ENCODE results near the gene AMER1.
A peak's percentile ranks its signal among the peaks of the same experiment; 100 is the strongest.

The AMER1 gene

DNA sequence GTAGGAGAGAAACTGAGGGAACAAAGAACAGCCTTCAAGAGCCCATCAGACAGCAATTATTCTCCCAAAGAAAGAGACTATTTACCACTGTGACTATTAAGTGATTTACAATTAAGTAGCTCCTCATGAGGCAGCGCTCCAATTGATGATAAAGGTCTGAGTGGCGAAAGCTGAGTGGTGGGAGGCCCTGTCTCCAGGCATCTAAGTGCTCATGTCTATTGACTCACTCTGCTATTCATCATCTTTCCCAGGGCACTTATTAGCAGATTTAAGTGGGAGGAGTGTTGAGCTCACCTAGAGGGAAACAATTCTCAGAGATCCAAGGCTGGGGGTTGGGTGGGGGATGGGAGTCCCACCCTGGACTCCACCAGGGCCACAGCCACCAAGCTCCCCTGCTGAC is 23.3 kb downstream of the AMER1 start:
- TF ChIP-seq, protein P1, sequence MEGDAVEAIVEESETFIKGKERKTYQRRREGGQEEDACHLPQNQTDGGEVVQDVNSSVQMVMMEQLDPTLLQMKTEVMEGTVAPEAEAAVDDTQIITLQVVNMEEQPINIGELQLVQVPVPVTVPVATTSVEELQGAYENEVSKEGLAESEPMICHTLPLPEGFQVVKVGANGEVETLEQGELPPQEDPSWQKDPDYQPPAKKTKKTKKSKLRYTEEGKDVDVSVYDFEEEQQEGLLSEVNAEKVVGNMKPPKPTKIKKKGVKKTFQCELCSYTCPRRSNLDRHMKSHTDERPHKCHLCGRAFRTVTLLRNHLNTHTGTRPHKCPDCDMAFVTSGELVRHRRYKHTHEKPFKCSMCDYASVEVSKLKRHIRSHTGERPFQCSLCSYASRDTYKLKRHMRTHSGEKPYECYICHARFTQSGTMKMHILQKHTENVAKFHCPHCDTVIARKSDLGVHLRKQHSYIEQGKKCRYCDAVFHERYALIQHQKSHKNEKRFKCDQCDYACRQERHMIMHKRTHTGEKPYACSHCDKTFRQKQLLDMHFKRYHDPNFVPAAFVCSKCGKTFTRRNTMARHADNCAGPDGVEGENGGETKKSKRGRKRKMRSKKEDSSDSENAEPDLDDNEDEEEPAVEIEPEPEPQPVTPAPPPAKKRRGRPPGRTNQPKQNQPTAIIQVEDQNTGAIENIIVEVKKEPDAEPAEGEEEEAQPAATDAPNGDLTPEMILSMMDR (IDR thresholded peaks at IDR 0.05; ENCODE audit: low read depth, low read length): no peak
- no peak for DNase-seq
- Histone ChIP-seq H3K4me3 (ENCODE audit: low read depth, low read length) (no peak overlapping the region), H3K27me3 (ENCODE audit: insufficient read depth, low read depth, severe bottlenecking) (no peaks in the 10 kb centered on the region), H3K27ac (no peak overlapping the region), H3K36me3 (no peaks in the 10 kb centered on the region), H3K9me3 (ENCODE audit: severe bottlenecking) (no peaks in the 10 kb centered on the region)

DNA sequence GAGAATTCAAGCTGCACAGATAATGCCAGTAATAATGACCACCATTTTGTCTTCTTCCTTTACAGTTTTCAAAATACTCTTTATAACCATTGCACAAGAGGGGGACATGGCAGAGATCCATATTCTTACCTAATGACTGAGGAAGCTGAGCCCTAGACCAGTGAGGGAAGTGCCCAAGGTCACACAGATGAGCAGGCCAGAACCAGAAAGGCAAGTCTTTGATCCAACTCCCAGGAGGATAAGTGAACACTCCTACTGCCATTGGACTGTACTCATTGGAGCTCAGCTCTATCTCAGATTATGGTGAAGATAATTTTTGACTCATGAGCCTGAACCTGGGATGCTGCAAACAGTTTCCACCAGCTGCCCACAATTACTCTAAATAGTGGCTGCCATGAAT is 28.6 kb downstream of the AMER1 start:
- no peaks in the 10 kb centered on the region for H3K36me3 ChIP-seq
- DNase-seq: no peak
- no peaks in the 10 kb centered on the region for H3K27me3 ChIP-seq (ENCODE audit: insufficient read depth, low read depth, severe bottlenecking)

DNA sequence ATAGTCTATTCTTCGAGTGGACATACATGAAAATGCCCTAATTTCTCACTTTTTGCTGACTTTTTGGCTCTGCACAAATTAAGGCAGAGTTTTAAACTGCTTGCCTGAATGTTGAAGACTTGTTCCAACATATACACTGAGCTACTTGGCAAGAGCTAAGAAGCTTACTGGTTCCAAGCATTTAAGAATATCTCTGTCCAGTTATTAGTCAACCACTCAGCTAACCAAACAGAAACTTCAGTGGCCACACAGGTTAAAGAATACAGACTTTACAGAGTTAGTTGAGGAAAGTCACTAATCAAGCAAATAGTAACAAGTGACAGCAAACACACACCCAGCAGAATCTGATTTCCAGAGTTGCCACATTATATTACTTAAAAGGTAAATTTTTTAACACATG is 35.5 kb downstream of the AMER1 start:
- TF ChIP-seq, protein P1 (IDR thresholded peaks at IDR 0.05; ENCODE audit: low read depth, low read length): no peak
- H3K27me3 ChIP-seq (ENCODE audit: insufficient read depth, low read depth, severe bottlenecking): peaks cover 4% of the 10 kb centered on the region
- H3K4me3 ChIP-seq (ENCODE audit: low read depth, low read length): no peak overlapping the region
- H3K27ac ChIP-seq: no peak overlapping the region
- no peaks in the 10 kb centered on the region for H3K36me3 ChIP-seq
- no peaks in the 10 kb centered on the region for H3K9me3 ChIP-seq (ENCODE audit: severe bottlenecking)
- DNase-seq: no peak

More for the DNA sequence above, 28.6 kb downstream of the AMER1 start:
- Histone ChIP-seq H3K27ac (no peak overlapping the region), H3K4me3 (ENCODE audit: low read depth, low read length) (no peak overlapping the region), H3K9me3 (ENCODE audit: severe bottlenecking) (no peaks in the 10 kb centered on the region)
- TF ChIP-seq, protein P1 (IDR thresholded peaks at IDR 0.05; ENCODE audit: low read depth, low read length): no peak

DNA sequence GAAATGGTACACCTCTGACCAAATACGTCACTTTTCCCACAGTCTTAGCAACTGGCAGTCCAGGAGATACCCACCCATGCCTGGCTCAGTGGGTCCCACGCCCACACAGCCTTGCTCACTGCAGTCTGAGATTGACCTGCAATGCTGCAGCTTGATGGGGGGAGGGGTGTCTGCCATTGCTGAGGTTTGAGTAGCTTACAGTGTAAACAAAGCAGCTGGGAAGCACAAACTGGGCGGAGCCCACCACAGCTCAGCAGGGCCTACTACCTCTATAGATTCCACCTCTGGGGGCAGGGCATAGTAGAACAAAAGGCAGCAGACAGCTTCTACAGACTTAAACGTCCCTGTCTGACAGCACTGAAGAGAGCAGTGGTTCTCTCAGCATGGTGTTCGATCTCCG is 52.7 kb downstream of the AMER1 start:
- H3K27me3 ChIP-seq (ENCODE audit: insufficient read depth, low read depth, severe bottlenecking): peaks cover 2% of the 10 kb centered on the region
- TF ChIP-seq, protein P1 (IDR thresholded peaks at IDR 0.05; ENCODE audit: low read depth, low read length): no peak
- H3K27ac ChIP-seq: no peak overlapping the region
- peak; percentile 11 for DNase-seq
- no peaks in the 10 kb centered on the region for H3K36me3 ChIP-seq
- no peak overlapping the region for H3K4me3 ChIP-seq (ENCODE audit: low read depth, low read length)
- no peaks in the 10 kb centered on the region for H3K9me3 ChIP-seq (ENCODE audit: severe bottlenecking)

DNA sequence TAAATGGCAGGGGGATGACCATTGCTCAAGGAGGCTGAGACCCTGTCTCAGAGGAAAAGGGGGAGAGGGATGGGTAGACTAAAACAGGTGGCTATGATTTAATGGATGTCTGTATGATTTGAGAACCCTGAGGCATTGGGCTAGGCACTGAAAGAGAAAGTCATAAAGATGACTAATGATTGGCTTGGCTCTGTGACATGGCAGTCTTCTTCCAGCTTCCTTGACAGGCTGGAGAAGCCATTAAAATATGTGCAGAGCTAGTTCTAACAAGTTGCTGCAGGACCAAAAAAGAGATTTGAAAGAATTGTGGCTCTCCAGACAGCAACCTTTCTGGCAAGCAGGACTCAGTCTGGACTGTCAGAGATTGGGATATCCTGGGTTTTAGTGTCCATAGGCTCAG is 53.6 kb downstream of the AMER1 start:
- DNase-seq: no peak
- H3K27me3 ChIP-seq (ENCODE audit: insufficient read depth, low read depth, severe bottlenecking): peaks cover 2% of the 10 kb centered on the region
- H3K27ac ChIP-seq: no peak overlapping the region
- H3K4me3 ChIP-seq (ENCODE audit: low read depth, low read length): no peak overlapping the region
- H3K9me3 ChIP-seq (ENCODE audit: severe bottlenecking): no peaks in the 10 kb centered on the region
- TF ChIP-seq, protein P1 (IDR thresholded peaks at IDR 0.05; ENCODE audit: low read depth, low read length): no peak
- no peaks in the 10 kb centered on the region for H3K36me3 ChIP-seq

DNA sequence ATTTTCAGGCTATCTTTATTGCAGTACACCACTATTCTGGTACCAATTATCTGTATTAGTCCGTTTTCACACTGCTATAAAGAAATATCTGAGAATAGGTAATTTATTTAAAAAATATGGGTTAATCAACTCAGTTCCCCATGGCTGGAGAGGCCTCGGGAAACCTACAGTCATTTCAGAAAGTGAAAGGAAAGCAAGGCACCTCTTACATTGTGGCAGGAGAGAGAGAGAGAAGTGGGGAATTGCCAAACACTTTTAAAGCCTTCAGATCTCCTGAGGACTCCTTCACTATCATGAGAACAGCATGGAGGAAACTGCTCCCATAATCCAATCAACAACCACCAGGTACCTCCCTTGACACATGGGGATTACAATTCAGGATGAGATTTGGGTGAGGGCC is 54.7 kb downstream of the AMER1 start:
- Histone ChIP-seq H3K36me3 (no peaks in the 10 kb centered on the region), H3K27ac (no peak overlapping the region), H3K9me3 (ENCODE audit: severe bottlenecking) (no peaks in the 10 kb centered on the region), H3K27me3 (ENCODE audit: insufficient read depth, low read depth, severe bottlenecking) (peaks cover 2% of the 10 kb centered on the region), H3K4me3 (ENCODE audit: low read depth, low read length) (no peak overlapping the region)
- TF ChIP-seq, protein P1 (IDR thresholded peaks at IDR 0.05; ENCODE audit: low read depth, low read length): no peak
- DNase-seq: no peak
